ENCODE measurements around the gene TRIML1.

GRCh38 chr4:188139141-188139540 is at the start of gene TRIML1:
- TF ChIP-seq CTCF (conservative IDR thresholded peaks at IDR 0.05; ENCODE audit: low read depth, low read length): no peak
- no peak for TF ChIP-seq EZH2 (IDR thresholded peaks at IDR 0.05; ENCODE audit: low read length, unreplicated experiment)
